Chondrocyte (in vitro differentiated cells): ENCODE data around the gene AGBL1. TPM values are rescaled to one million over a fixed set of nuclear protein-coding genes. Genes with fewer than 3 reads are reported as not detected.
A peak's percentile ranks its signal among the peaks of the same experiment; 100 is the strongest.

ENCODE experiments used
- DNase-seq: peaks from one replicate; pipeline ENCODE4 v3.0.0; 2021; ENCODE audit warnings: mixed read lengths, low spot score
- H3K27ac Mint-ChIP-seq: one replicate; pipeline ENCODE4 v1.8.0; 2021; ENCODE audit warnings: mild to moderate bottlenecking, moderate library complexity, mixed read lengths; ENCODE audit not compliant: unreplicated experiment
- H3K27me3 Mint-ChIP-seq: 2 replicates; pipeline ENCODE4 v1.8.0; 2021; ENCODE audit warnings: low read depth, mixed read lengths
- H3K36me3 Mint-ChIP-seq: 2 replicates; pipeline ENCODE4 v1.8.0; 2021; ENCODE audit warnings: low read depth, mixed read lengths
- H3K4me1 Mint-ChIP-seq: 2 replicates; pipeline ENCODE4 v1.8.0; 2021; ENCODE audit warnings: low read depth, mild to moderate bottlenecking, mixed read lengths
- H3K4me3 Mint-ChIP-seq: one replicate; pipeline ENCODE4 v1.8.0; 2021; ENCODE audit warnings: mild to moderate bottlenecking, moderate library complexity, mixed read lengths; ENCODE audit not compliant: unreplicated experiment
- H3K9me3 Mint-ChIP-seq: 2 replicates; pipeline ENCODE4 v1.8.0; 2021; ENCODE audit warnings: low read depth, mixed read lengths
- CTCF ChIP-seq: fragments of 200-600 bp; sonication (generic); IDR thresholded peaks from 2 replicates; pipeline ENCODE4 v1.5.0; 2021; ENCODE audit warnings: antibody characterized with exemption, mild to moderate bottlenecking, moderate library complexity
- total RNA-seq: library from RNA; stranded (reverse); gene quantifications from 3 replicates; pipeline ENCODE4 v1.2.1, GENCODE V29; 2021

Gene AGBL1
- total RNA-seq, 1 donor from 2014 or later, result not detected

GRCh38 chr15:86912661-86913060, 833.0 kb downstream of the AGBL1 start:
- no peak for TF ChIP-seq CTCF
- Mint-ChIP-seq H3K9me3 (no peaks in the 10 kb centered on the region), H3K36me3 (no peaks in the 10 kb centered on the region), H3K4me3 (no peak overlapping the region), H3K27ac (no peak overlapping the region), H3K4me1 (no peaks in the 10 kb centered on the region), H3K27me3 (no peaks in the 10 kb centered on the region)
- DNase-seq, result no peak

GRCh38 chr15:86915811-86916331, 836.2 kb downstream of the AGBL1 start:
- Mint-ChIP-seq H3K27me3 (no peaks in the 10 kb centered on the region), H3K4me3 (no peak overlapping the region), H3K4me1 (no peaks in the 10 kb centered on the region), H3K27ac (no peak overlapping the region), H3K36me3 (no peaks in the 10 kb centered on the region), H3K9me3 (no peaks in the 10 kb centered on the region)
- TF ChIP-seq CTCF, result peak; percentile 68
- DNase-seq, result no peak

- Mint-ChIP-seq H3K4me3 (no peak overlapping the region), H3K27ac (no peak overlapping the region), H3K9me3 (no peaks in the 10 kb centered on the region), H3K4me1 (no peaks in the 10 kb centered on the region), H3K27me3 (no peaks in the 10 kb centered on the region), H3K36me3 (no peaks in the 10 kb centered on the region)
- TF ChIP-seq CTCF, result no peak
- DNase-seq, result no peak
These were observed 837.1 kb downstream of the AGBL1 start for GRCh38 chr15:86916671-86917360.

- H3K36me3 Mint-ChIP-seq, result no peaks in the 10 kb centered on the region
- H3K4me3 Mint-ChIP-seq, result no peak overlapping the region
- no peak for TF ChIP-seq CTCF
- H3K4me1 Mint-ChIP-seq, result no peaks in the 10 kb centered on the region
- H3K27ac Mint-ChIP-seq, result no peak overlapping the region
- H3K9me3 Mint-ChIP-seq, result no peaks in the 10 kb centered on the region
- DNase-seq, result no peak
- H3K27me3 Mint-ChIP-seq, result no peaks in the 10 kb centered on the region
These were observed 837.6 kb downstream of the AGBL1 start for GRCh38 chr15:86917361-86917671.

- no peaks in the 10 kb centered on the region for H3K4me1 Mint-ChIP-seq
- H3K27ac Mint-ChIP-seq, result no peak overlapping the region
- TF ChIP-seq CTCF, result no peak
- no peaks in the 10 kb centered on the region for H3K36me3 Mint-ChIP-seq
- H3K4me3 Mint-ChIP-seq, result no peak overlapping the region
- H3K9me3 Mint-ChIP-seq, result no peaks in the 10 kb centered on the region
- H3K27me3 Mint-ChIP-seq, result no peaks in the 10 kb centered on the region
- no peak for DNase-seq
These were observed 839.9 kb downstream of the AGBL1 start for GRCh38 chr15:86919581-86919980.
